HCT116 (cell line): ENCODE measurements around the gene UTS2B. TPM values are rescaled to one million over a fixed set of nuclear protein-coding genes. Genes with fewer than 3 reads are reported as not detected.

Source experiments
- ATAC-seq: fragments of 200-7000 bp; cut with Tn5 transposase; 2 replicates; pipeline ENCODE4 v1.9.1; 2020; ENCODE audit warnings: mild to moderate bottlenecking, moderate library complexity
- BruUV-seq: library from RNA; stranded (reverse); fragments of 400-500 nt; replicated peaks from 2 replicates; lab custom pipeline; 2021; lab: Mats Ljungman, UMichigan
- CTCF ChIA-PET: fragments of 300-600 bp; sonication (Branson Sonifier 250); formaldehyde crosslinking; loops from one replicate; lab custom pipeline; 2021; ENCODE audit warnings: antibody characterized with exemption; lab: Charles Lee
- POLR2A ChIA-PET: fragments of 300-600, 350-600 bp; sonication (Branson Sonifier 250); formaldehyde crosslinking; loops from one replicate; lab custom pipeline; 2021; ENCODE audit warnings: antibody characterized with exemption; lab: Charles Lee
- RAD21 ChIA-PET, 2 experiments: fragments of 300-600 bp; sonication (Branson Sonifier 250); formaldehyde crosslinking; loops; one replicate each; lab custom pipeline; 2023; ENCODE audit warnings: low total read pairs in 2 of 2; ENCODE audit not compliant: uncharacterized antibody in 2 of 2, unreplicated experiment in 2 of 2, low non-redundant PET in 1 of 2; lab: Charles Lee
- DNase-seq: peaks from one replicate; pipeline ENCODE4 v3.0.0-alpha.2; 2010; ENCODE audit warnings: low read depth, low spot score
- H2AFZ ChIP-seq: fragments of 200-600 bp; shearing (Covaris generic), sonication (generic); 2 replicates; pipeline ENCODE4 v1.6.1; 2017; ENCODE audit warnings: low read depth, mixed run types, mixed read lengths, antibody characterized with exemption, low read length; ENCODE audit not compliant: poor library complexity, severe bottlenecking
- H3K27ac ChIP-seq: 2 replicates; pipeline ENCODE4 v1.5.1; 2012; ENCODE audit warnings: low read depth, low read length
- H3K27me3 ChIP-seq: fragments of 200-600 bp; sonication (generic); 2 replicates; pipeline ENCODE4 v1.6.1; 2016; ENCODE audit warnings: mixed run types, low read length, mixed read lengths; ENCODE audit not compliant: insufficient read depth
- H3K36me3 ChIP-seq, 2 experiments: fragments of 200-500 bp in 1 of 2; fragments of 200-600 bp in 1 of 2; sonication (Bioruptor generic) in 1 of 2; sonication (generic) in 1 of 2; 2 replicates each; pipeline versions ENCODE4 v1.5.1 to v1.6.1; 2014 to 2016; ENCODE audit warnings: low read length in 2 of 2, inconsistent platforms in 1 of 2, mixed read lengths in 1 of 2, mixed run types in 1 of 2; ENCODE audit not compliant: insufficient read depth in 2 of 2, control insufficient read depth in 1 of 2
- H3K4me1 ChIP-seq, 2 experiments: fragments of 200-600 bp in 1 of 2; sonication (generic) in 1 of 2; 2 replicates each; pipeline versions ENCODE4 v1.5.1 to v1.6.1; 2012 to 2017; ENCODE audit warnings: low read length in 2 of 2, inconsistent platforms in 1 of 2, mild to moderate bottlenecking in 1 of 2, mixed read lengths in 1 of 2, mixed run types in 1 of 2, moderate library complexity in 1 of 2; ENCODE audit not compliant: insufficient read depth in 2 of 2, control insufficient read depth in 1 of 2
- H3K4me2 ChIP-seq: fragments of 200-600 bp; sonication (generic); 2 replicates; pipeline ENCODE4 v1.6.1; 2017; ENCODE audit warnings: mixed run types, low read length, mixed read lengths
- H3K4me3 ChIP-seq, 2 experiments: fragments of 200-600 bp in 1 of 2; sonication (generic) in 1 of 2; replicated peaks in 1 of 2; 2 replicates each; pipeline ENCODE4 v1.5.1; 2011 to 2016; ENCODE audit warnings: low read length in 2 of 2, control low read depth in 1 of 2, low read depth in 1 of 2, mild to moderate bottlenecking in 1 of 2, mixed read lengths in 1 of 2, mixed run types in 1 of 2
- H3K79me2 ChIP-seq: fragments of 200-600 bp; sonication (generic); 2 replicates; pipeline ENCODE4 v1.6.1; 2017; ENCODE audit warnings: mild to moderate bottlenecking, mixed run types, low read length, moderate library complexity, mixed read lengths; ENCODE audit not compliant: insufficient read depth
- H3K9ac ChIP-seq: fragments of 200-600 bp; sonication (generic); 2 replicates; pipeline ENCODE4 v1.6.1; 2016; ENCODE audit warnings: low read length, mixed read lengths
- H3K9me2 ChIP-seq: fragments of 200-600 bp; sonication (generic), shearing (Covaris generic); 2 replicates; pipeline ENCODE4 v1.6.1; 2017; ENCODE audit warnings: mixed run types, mild to moderate bottlenecking, moderate library complexity; ENCODE audit not compliant: insufficient read depth
- H3K9me3 ChIP-seq, 2 experiments: fragments of 200-500 bp in 1 of 2; fragments of 200-600 bp in 1 of 2; sonication (Bioruptor generic) in 1 of 2; sonication (generic) in 1 of 2; 2 replicates each; pipeline ENCODE4 v1.6.1; 2014 to 2017; ENCODE audit warnings: low read length in 2 of 2, mixed read lengths in 2 of 2, inconsistent platforms in 1 of 2, low read depth in 1 of 2, mild to moderate bottlenecking in 1 of 2, mixed run types in 1 of 2, moderate library complexity in 1 of 2; ENCODE audit not compliant: control insufficient read depth in 1 of 2, insufficient read depth in 1 of 2
- H4K20me1 ChIP-seq: fragments of 200-600 bp; sonication (generic), shearing (Covaris generic); 2 replicates; pipeline ENCODE4 v1.6.1; 2017; ENCODE audit warnings: mixed run types, mild to moderate bottlenecking, moderate library complexity; ENCODE audit not compliant: insufficient read depth
- CBX3 ChIP-seq: IDR thresholded peaks from 2 replicates; pipeline ENCODE4 v1.6.1; 2012; ENCODE audit warnings: low read depth
- CEBPB ChIP-seq: IDR thresholded peaks from 2 replicates; pipeline ENCODE4 v1.6.1; 2012; ENCODE audit warnings: low read depth
- EGR1 ChIP-seq: IDR thresholded peaks from 2 replicates; pipeline ENCODE4 v1.6.1; 2012; ENCODE audit warnings: low read depth
- ELF1 ChIP-seq: IDR thresholded peaks from 2 replicates; pipeline ENCODE4 v1.6.1; 2012; ENCODE audit warnings: low read depth, borderline replicate concordance
- EZH2 ChIP-seq: fragments of 200-600 bp; sonication (generic); IDR thresholded peaks from 2 replicates; pipeline ENCODE4 v1.6.1; 2017; ENCODE audit warnings: antibody characterized with exemption, mixed run types
- EZH2phosphoT487 ChIP-seq: fragments of 200-600 bp; IDR thresholded peaks from 2 replicates; pipeline ENCODE4 v1.6.1; 2018; ENCODE audit warnings: antibody characterized with exemption, borderline replicate concordance
- FOSL1 ChIP-seq: IDR thresholded peaks from 2 replicates; pipeline ENCODE4 v1.6.1; 2012; ENCODE audit warnings: low read depth
- JUND ChIP-seq: IDR thresholded peaks from 2 replicates; pipeline ENCODE4 v1.6.1; 2012
- POLR2A ChIP-seq: IDR thresholded peaks from 2 replicates; pipeline ENCODE4 v1.7.0; 2011; ENCODE audit warnings: borderline replicate concordance; ENCODE audit not compliant: insufficient read depth, insufficient read length; ENCODE audit errors: extremely low read depth
- POLR2AphosphoS5 ChIP-seq: IDR thresholded peaks from 2 replicates; pipeline ENCODE4 v1.6.1; 2011; ENCODE audit warnings: mild to moderate bottlenecking, low read depth, low read length, moderate library complexity
- RAD21 ChIP-seq: IDR thresholded peaks from 2 replicates; pipeline ENCODE4 v1.6.1; 2012; ENCODE audit warnings: low read depth, mild to moderate bottlenecking
- SIN3A ChIP-seq: IDR thresholded peaks from 2 replicates; pipeline ENCODE4 v1.6.1; 2012; ENCODE audit warnings: low read depth
- SP1 ChIP-seq: IDR thresholded peaks from 2 replicates; pipeline ENCODE4 v1.6.1; 2012; ENCODE audit warnings: low read depth
- TCF7L2 ChIP-seq: IDR thresholded peaks from 2 replicates; pipeline ENCODE4 v1.7.0; 2011; ENCODE audit warnings: borderline replicate concordance, inconsistent platforms; ENCODE audit not compliant: insufficient read depth, insufficient read length; ENCODE audit errors: extremely low read depth
- ZNF274 ChIP-seq: fragments of 200-500 bp; sonication (Bioruptor generic); IDR thresholded peaks from 2 replicates; pipeline ENCODE4 v1.6.1; 2014; ENCODE audit warnings: mild to moderate bottlenecking, low read depth, low read length, inconsistent platforms
- intact Hi-C: fragments of 100-400 bp; cut with micrococcal nuclease; formaldehyde crosslinking; loops from 2 replicates; pipeline ENCODE4 v1.10.0; 2022
- total RNA-seq: library from RNA; stranded (reverse); gene quantifications from one replicate; pipeline ENCODE4 v1.2.1, GENCODE V29; 2021; ENCODE audit not compliant: unreplicated experiment
- TF ChIP-seq, protein P1 (sequence below): IDR thresholded peaks from 2 replicates; pipeline ENCODE4 v1.6.1; 2011; ENCODE audit warnings: mild to moderate bottlenecking, low read length, moderate library complexity; ENCODE audit not compliant: insufficient replicate concordance; ENCODE audit errors: extremely low read depth
- TF ChIP-seq, protein P2 (sequence below): IDR thresholded peaks from 2 replicates; pipeline ENCODE4 v1.6.1; 2012
- TF ChIP-seq, protein P3 (sequence below): IDR thresholded peaks from 2 replicates; pipeline ENCODE4 v1.6.1; 2012; ENCODE audit warnings: low read depth

The UTS2B gene
- total RNA-seq, 1 experiment from 2014 or later, result 0.59 TPM

DNA sequence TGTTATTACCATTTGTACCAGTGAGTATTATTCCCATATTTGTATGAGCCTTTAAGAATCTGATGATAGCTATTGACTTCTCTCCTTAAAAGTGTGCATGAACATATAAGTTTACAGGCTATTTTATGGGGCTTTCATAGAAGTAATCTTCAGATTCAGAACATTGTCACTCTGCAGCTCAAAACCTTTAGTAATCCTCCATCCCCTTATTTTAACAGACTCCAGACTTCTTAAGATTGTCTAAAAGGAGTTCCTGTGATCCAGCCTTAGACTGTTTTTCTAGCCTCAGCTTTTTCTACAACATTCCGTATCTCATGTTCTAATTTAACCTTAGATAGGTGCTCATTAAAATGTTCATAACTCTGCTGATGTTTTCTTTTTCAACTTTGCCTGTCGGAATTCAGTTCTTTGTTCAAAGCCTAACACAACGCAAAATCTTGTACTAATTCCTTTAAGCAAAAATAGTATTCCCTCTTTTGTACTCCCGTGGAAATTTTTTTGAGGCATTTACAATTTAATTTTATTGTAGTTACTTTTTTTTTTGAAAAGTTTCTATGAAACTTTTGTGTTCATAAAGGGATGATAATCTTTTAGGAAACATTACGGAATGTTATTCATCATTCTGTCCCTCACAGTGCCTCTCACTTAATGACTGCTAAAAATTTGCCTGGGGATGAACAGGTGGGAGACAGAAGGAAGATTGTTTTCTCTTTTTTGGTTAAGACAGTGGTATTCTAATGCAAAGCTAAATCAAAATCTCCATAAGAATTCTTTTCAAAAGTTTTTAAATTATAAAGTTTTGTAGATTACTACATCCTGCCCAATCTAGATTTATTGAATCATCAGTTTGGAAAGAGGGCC, 38.7 kb upstream of the UTS2B start (continued):
- TF ChIP-seq, protein P1, sequence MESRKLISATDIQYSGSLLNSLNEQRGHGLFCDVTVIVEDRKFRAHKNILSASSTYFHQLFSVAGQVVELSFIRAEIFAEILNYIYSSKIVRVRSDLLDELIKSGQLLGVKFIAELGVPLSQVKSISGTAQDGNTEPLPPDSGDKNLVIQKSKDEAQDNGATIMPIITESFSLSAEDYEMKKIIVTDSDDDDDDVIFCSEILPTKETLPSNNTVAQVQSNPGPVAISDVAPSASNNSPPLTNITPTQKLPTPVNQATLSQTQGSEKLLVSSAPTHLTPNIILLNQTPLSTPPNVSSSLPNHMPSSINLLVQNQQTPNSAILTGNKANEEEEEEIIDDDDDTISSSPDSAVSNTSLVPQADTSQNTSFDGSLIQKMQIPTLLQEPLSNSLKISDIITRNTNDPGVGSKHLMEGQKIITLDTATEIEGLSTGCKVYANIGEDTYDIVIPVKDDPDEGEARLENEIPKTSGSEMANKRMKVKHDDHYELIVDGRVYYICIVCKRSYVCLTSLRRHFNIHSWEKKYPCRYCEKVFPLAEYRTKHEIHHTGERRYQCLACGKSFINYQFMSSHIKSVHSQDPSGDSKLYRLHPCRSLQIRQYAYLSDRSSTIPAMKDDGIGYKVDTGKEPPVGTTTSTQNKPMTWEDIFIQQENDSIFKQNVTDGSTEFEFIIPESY, result no peak
- no peak for TF ChIP-seq CBX3
- TF ChIP-seq, protein P2, sequence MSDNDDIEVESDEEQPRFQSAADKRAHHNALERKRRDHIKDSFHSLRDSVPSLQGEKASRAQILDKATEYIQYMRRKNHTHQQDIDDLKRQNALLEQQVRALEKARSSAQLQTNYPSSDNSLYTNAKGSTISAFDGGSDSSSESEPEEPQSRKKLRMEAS, result no peak
- TF ChIP-seq POLR2A, result no peak
- no peak for TF ChIP-seq RAD21
- TF ChIP-seq POLR2AphosphoS5, result no peak

DNA sequence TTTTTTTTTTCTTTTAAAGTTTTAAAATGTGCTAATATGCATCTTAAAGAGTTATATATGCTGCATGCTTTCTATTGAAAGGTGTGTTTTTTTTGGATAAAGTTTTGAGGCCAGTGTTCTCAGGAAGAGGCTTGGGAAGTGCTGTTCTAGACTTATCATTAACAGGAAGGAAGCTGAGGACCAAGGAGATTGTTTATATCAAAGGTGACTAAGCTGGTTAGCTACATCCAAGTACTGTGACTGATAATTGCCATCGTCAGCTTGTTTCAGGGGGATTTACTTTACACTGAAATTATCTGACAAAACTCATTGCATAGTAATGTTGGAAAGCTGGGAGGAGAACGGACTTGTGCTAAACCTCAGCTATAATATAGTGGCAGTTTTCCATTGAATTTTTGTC, 36.3 kb upstream of the UTS2B start:
- no peak overlapping the region for H3K9ac ChIP-seq
- no peaks in the 10 kb centered on the region for H3K27me3 ChIP-seq
- no peak overlapping the region for H3K4me3 ChIP-seq
- H3K4me2 ChIP-seq, result no peak overlapping the region
- H3K9me2 ChIP-seq, result no peaks in the 10 kb centered on the region
- H2AFZ ChIP-seq, result no peak overlapping the region
- DNase-seq, result no peak
- ATAC-seq, result no peak
- H3K4me1 ChIP-seq, result peaks cover 0 to 5% of the 10 kb centered on the region in 2 experiments; a peak in 1 of 4 replicates
- H3K36me3 ChIP-seq, result peaks cover 4 to 10% of the 10 kb centered on the region in 2 experiments; a peak in 2 of 4 replicates
- no TSS peak for BruUV-seq
- no peaks in the 10 kb centered on the region for H3K79me2 ChIP-seq
- ChIA-PET POLR2A (no interaction called here), CTCF (no interaction called here), RAD21 (no interaction called here)
- H4K20me1 ChIP-seq, result no peaks in the 10 kb centered on the region
- no peak overlapping the region for H3K27ac ChIP-seq
- intact Hi-C loops, result no loop called here
- no peaks in the 10 kb centered on the region for H3K9me3 ChIP-seq
- TF ChIP-seq SP1 (no peak), JUND (no peak), EGR1 (no peak), TCF7L2 (no peak), FOSL1 (no peak), RAD21 (no peak), ZNF274 (no peak), POLR2AphosphoS5 (no peak), CEBPB (no peak), SIN3A (no peak), EZH2phosphoT487 (no peak), EZH2 (no peak), ELF1 (no peak), CBX3 (no peak)
- TF ChIP-seq, protein P1, result no peak
- TF ChIP-seq, protein P3, sequence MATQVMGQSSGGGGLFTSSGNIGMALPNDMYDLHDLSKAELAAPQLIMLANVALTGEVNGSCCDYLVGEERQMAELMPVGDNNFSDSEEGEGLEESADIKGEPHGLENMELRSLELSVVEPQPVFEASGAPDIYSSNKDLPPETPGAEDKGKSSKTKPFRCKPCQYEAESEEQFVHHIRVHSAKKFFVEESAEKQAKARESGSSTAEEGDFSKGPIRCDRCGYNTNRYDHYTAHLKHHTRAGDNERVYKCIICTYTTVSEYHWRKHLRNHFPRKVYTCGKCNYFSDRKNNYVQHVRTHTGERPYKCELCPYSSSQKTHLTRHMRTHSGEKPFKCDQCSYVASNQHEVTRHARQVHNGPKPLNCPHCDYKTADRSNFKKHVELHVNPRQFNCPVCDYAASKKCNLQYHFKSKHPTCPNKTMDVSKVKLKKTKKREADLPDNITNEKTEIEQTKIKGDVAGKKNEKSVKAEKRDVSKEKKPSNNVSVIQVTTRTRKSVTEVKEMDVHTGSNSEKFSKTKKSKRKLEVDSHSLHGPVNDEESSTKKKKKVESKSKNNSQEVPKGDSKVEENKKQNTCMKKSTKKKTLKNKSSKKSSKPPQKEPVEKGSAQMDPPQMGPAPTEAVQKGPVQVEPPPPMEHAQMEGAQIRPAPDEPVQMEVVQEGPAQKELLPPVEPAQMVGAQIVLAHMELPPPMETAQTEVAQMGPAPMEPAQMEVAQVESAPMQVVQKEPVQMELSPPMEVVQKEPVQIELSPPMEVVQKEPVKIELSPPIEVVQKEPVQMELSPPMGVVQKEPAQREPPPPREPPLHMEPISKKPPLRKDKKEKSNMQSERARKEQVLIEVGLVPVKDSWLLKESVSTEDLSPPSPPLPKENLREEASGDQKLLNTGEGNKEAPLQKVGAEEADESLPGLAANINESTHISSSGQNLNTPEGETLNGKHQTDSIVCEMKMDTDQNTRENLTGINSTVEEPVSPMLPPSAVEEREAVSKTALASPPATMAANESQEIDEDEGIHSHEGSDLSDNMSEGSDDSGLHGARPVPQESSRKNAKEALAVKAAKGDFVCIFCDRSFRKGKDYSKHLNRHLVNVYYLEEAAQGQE, result no peak
